NCI-H446 (cell line): ENCODE measurements around the gene TRPM3.
A peak's percentile ranks its signal among the peaks of the same experiment; 100 is the strongest.

Experiments used
- DNase-seq, 2 experiments: peaks; one replicate each; lab custom pipeline; 2025; lab: John Stamatoyannopoulos, UW

Gene TRPM3

GRCh38 chr9:70517926-70518610, 603.4 kb downstream of the TRPM3 start:
- DNase-seq: no peak

GRCh38 chr9:70514273-70514672, 607.1 kb downstream of the TRPM3 start:
- DNase-seq: no peak

GRCh38 chr9:70511858-70512257, 609.6 kb downstream of the TRPM3 start:
- no peak for DNase-seq

- DNase-seq: no peak
Observed at GRCh38 chr9:70510157-70510770, 611.2 kb downstream of the TRPM3 start.

- no peak for DNase-seq
Observed at GRCh38 chr9:70506159-70506558, 615.3 kb downstream of the TRPM3 start.

GRCh38 chr9:70504834-70505233, 616.6 kb downstream of the TRPM3 start:
- no peak for DNase-seq

- DNase-seq: no peak
Observed at GRCh38 chr9:70502690-70503089, 618.7 kb downstream of the TRPM3 start.

- DNase-seq: no peak
Observed at GRCh38 chr9:70500793-70501192, 620.6 kb downstream of the TRPM3 start.

- no peak for DNase-seq
Observed at GRCh38 chr9:70499621-70500020, 621.8 kb downstream of the TRPM3 start.

GRCh38 chr9:70498866-70499265, 622.6 kb downstream of the TRPM3 start:
- no peak for DNase-seq

GRCh38 chr9:70496244-70496643, 625.2 kb downstream of the TRPM3 start:
- DNase-seq: no peak

GRCh38 chr9:70495514-70495913, 625.9 kb downstream of the TRPM3 start:
- DNase-seq: no peak

- DNase-seq: no peak
Observed at GRCh38 chr9:70494221-70494620, 627.2 kb downstream of the TRPM3 start.

GRCh38 chr9:70493029-70493428, 628.4 kb downstream of the TRPM3 start:
- DNase-seq: no peak

GRCh38 chr9:70492319-70492777, 629.1 kb downstream of the TRPM3 start:
- peak in 1 of 2 experiments; percentile 50 for DNase-seq

GRCh38 chr9:70491426-70492318, 629.7 kb downstream of the TRPM3 start:
- DNase-seq: no peak

GRCh38 chr9:70490478-70490877, 630.9 kb downstream of the TRPM3 start:
- no peak for DNase-seq

GRCh38 chr9:70488793-70489105, 632.7 kb downstream of the TRPM3 start:
- no peak for DNase-seq

GRCh38 chr9:70488098-70488792, 633.2 kb downstream of the TRPM3 start:
- DNase-seq: no peak

GRCh38 chr9:70486127-70486526, 635.3 kb downstream of the TRPM3 start:
- no peak for DNase-seq

GRCh38 chr9:70485273-70485858, 636.1 kb downstream of the TRPM3 start:
- DNase-seq: no peak
